ENCODE results near the gene CHP2. TPM values are rescaled to one million over a fixed set of nuclear protein-coding genes. Genes with fewer than 3 reads are reported as not detected.

Gene CHP2
- total RNA-seq, 4 donors from 2014 or later: not detected

DNA sequence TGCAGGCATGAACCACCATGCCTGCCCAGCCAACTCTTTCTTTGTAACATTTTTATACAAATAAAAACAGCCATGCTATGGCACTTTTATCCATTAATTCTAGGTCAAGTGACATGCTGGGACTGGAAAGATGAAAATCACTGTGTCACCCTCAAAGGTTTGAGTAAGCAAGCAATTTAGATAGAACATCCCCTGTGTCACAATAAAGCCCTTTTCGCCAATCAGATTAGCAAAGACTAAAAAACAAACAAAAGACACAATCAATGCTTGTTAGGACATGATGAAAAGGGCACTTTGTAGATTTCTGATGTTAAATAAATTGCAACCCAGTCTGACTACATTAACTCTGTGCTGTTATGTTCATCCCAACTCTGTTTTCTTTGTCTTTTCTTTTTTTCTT lies 26.4 kb downstream of the CHP2 start:
- no peak for DNase-seq (ENCODE audit: extremely low spot score)
- intact Hi-C loops (cut with DNase I): no loop called here
- TF ChIP-seq CTCF (IDR thresholded peaks at IDR 0.05) (no peak), EP300 (IDR thresholded peaks at IDR 0.05) (no peak), POLR2A (IDR thresholded peaks at IDR 0.05; ENCODE audit: low read depth) (no peak), POLR2AphosphoS5 (IDR thresholded peaks at IDR 0.05) (no peak)
- 69% methylated on average over 1 of the region's 1 CpG for WGBS
- H3K36me3 ChIP-seq: no peaks in the 10 kb centered on the region
- peaks cover 0 to 19% (median 0%) of the 10 kb centered on the region in 4 donors for H3K27me3 ChIP-seq
- H3K27ac ChIP-seq (replicated peaks in 1 of 4): no peak overlapping the region
- no peak overlapping the region for H3K4me3 ChIP-seq
- no peaks in the 10 kb centered on the region for H3K9me3 ChIP-seq
- peaks cover 0 to 9% (median 4%) of the 10 kb centered on the region in 4 donors for H3K4me1 ChIP-seq

GRCh38 chr16:23784811-23785447 lies 30.1 kb downstream of the CHP2 start:
- H3K27ac ChIP-seq (replicated peaks in 1 of 4): no peak overlapping the region
- intact Hi-C loops (cut with DNase I): no loop called here
- H3K9me3 ChIP-seq: no peaks in the 10 kb centered on the region
- no peak overlapping the region for H3K4me3 ChIP-seq
- no peak for TF ChIP-seq EP300 (IDR thresholded peaks at IDR 0.05)
- no peak for TF ChIP-seq POLR2A (IDR thresholded peaks at IDR 0.05; ENCODE audit: low read depth)
- no peak for TF ChIP-seq CTCF (IDR thresholded peaks at IDR 0.05)
- TF ChIP-seq POLR2AphosphoS5 (IDR thresholded peaks at IDR 0.05): no peak
- peaks cover 0 to 20% (median 0%) of the 10 kb centered on the region in 4 donors for H3K27me3 ChIP-seq
- peaks cover 0 to 9% (median 4%) of the 10 kb centered on the region in 4 donors for H3K4me1 ChIP-seq
- no peak for DNase-seq (ENCODE audit: extremely low spot score)
- H3K36me3 ChIP-seq: no peaks in the 10 kb centered on the region
- WGBS: 73% methylated on average over 4 of the region's 4 CpGs

DNA sequence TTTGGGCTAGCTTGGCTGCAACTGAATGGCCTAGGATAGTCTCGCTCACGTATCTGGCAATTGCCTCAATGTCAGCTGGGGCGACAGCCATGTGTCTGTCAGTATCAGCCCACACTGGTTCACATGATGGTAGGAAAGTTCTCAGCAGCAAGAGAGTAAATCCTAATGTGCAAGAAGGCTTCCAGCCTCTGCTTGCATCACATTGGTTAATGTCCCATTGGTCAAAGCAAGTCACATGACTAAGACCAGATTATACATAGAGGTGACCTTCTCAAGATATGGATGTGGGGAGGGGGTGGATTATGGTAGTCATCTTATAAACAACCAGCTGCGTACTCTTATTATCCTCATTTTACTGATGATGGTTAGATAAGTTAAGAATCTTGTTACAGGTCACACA lies 31.0 kb downstream of the CHP2 start:
- intact Hi-C loops (cut with DNase I): no loop called here
- H3K4me1 ChIP-seq: peaks cover 0 to under 1% (median under 1%) of the 10 kb centered on the region in 4 donors
- H3K27me3 ChIP-seq: peaks cover 0 to 20% (median 0%) of the 10 kb centered on the region in 4 donors
- WGBS: 91% methylated on average over 4 of the region's 4 CpGs
- no peak overlapping the region for H3K27ac ChIP-seq (replicated peaks in 1 of 4)
- H3K4me3 ChIP-seq: no peak overlapping the region
- H3K36me3 ChIP-seq: no peaks in the 10 kb centered on the region
- DNase-seq (ENCODE audit: extremely low spot score): no peak
- TF ChIP-seq EP300 (IDR thresholded peaks at IDR 0.05) (no peak), POLR2AphosphoS5 (IDR thresholded peaks at IDR 0.05) (no peak), CTCF (IDR thresholded peaks at IDR 0.05) (no peak), POLR2A (IDR thresholded peaks at IDR 0.05; ENCODE audit: low read depth) (no peak)
- H3K9me3 ChIP-seq: no peaks in the 10 kb centered on the region

DNA sequence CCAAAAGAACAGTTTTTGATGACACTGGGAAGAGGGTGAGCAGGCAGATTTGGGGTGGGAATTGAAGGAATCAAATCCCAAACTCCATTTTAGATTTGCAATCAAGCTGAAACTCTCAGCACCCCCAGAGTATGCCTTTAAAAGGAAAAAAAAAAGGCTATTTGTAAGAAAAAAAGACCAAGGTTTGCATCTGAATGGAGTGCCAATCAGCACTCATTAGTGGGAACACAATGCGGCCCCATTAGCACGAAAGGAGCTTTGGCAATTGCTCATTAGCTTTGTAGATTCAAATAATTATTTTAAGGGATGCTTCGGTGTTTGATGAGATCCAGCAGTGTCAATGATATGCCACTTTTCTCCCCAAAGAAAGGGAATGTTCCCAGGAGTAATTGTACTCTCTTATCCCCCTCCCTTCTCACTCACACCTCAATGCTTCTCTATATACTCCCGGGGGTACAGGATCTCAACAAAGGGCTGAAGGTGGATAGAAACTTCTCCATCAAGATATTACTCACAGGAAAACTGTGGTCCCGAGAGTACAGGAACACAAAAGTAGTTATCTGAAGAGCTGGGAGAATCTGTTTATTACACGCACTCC lies 32.2 kb downstream of the CHP2 start:
- intact Hi-C loops (cut with DNase I): no loop called here
- no peaks in the 10 kb centered on the region for H3K4me1 ChIP-seq

More for the DNA sequence above, 32.2 kb downstream of the CHP2 start:
- H3K36me3 ChIP-seq: no peaks in the 10 kb centered on the region
- H3K27me3 ChIP-seq: peaks cover 0 to 18% (median 0%) of the 10 kb centered on the region in 4 donors
- H3K27ac ChIP-seq (replicated peaks in 1 of 4): no peak overlapping the region
- no peak for DNase-seq (ENCODE audit: extremely low spot score)
- no peaks in the 10 kb centered on the region for H3K9me3 ChIP-seq
- 49% methylated on average over 6 of the region's 6 CpGs for WGBS
- H3K4me3 ChIP-seq: no peak overlapping the region
- TF ChIP-seq CTCF (IDR thresholded peaks at IDR 0.05): no peak
- TF ChIP-seq POLR2AphosphoS5 (IDR thresholded peaks at IDR 0.05): no peak
- no peak for TF ChIP-seq POLR2A (IDR thresholded peaks at IDR 0.05; ENCODE audit: low read depth)
- TF ChIP-seq EP300 (IDR thresholded peaks at IDR 0.05): no peak

All from esophagus muscularis mucosa (tissue), 4 donors.